Muscle layer of duodenum (tissue), 2 donors: ENCODE measurements around the gene TNFSF9.

Experiments used
- H3K27ac ChIP-seq: one replicate; pipeline ENCODE4 v1.7.0; 2013; ENCODE audit warnings: mild to moderate bottlenecking, low read length
- H3K27me3 ChIP-seq: one replicate; pipeline ENCODE4 v1.7.0; 2013; ENCODE audit warnings: low read depth, mild to moderate bottlenecking, control low read depth, low read length
- H3K36me3 ChIP-seq, 2 donors: one replicate each; pipeline ENCODE4 v1.7.0; 2013; ENCODE audit warnings: low read length in 2 of 2, control low read depth in 1 of 2, mild to moderate bottlenecking in 1 of 2; ENCODE audit not compliant: insufficient read depth in 2 of 2, control insufficient read depth in 1 of 2
- H3K4me1 ChIP-seq, 2 donors: one replicate each; pipeline ENCODE4 v1.7.0; 2013; ENCODE audit warnings: low read length in 2 of 2, mild to moderate bottlenecking in 2 of 2, control low read depth in 1 of 2, moderate library complexity in 1 of 2; ENCODE audit not compliant: insufficient read depth in 2 of 2, control insufficient read depth in 1 of 2
- H3K4me3 ChIP-seq, 2 donors: one replicate each; pipeline ENCODE4 v1.7.0; 2013; ENCODE audit warnings: low read length in 2 of 2, low read depth in 1 of 2, mild to moderate bottlenecking in 1 of 2
- H3K9me3 ChIP-seq, 2 donors: one replicate each; pipeline ENCODE4 v1.7.0; 2013; ENCODE audit warnings: low read length in 2 of 2, control low read depth in 1 of 2, mild to moderate bottlenecking in 1 of 2; ENCODE audit not compliant: control insufficient read depth in 1 of 2
- donor health status: healthy.

Gene TNFSF9

DNA sequence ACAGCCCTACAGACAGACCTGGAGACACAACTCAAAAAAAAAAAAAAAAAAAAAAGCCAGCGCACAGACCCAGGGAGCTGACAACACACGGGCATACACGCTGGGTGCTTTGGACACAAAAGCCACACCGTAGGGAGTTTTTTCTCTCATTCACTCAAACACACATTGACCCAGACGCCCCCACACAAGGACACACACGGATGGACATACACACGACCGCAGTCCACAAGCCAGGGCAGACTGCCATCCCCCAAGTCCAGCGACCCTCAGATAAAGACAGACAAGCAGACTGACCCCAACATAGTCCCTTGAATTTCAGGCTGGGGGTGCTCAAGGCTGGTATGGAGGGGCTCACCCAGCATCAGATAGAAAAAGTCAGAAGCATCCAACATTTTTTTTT, 16.7 kb upstream of the TNFSF9 start:
- H3K9me3 ChIP-seq = no peaks in the 10 kb centered on the region
- no peaks in the 10 kb centered on the region for H3K27me3 ChIP-seq
- H3K27ac ChIP-seq = no peak overlapping the region
- H3K4me1 ChIP-seq = peaks cover 0 to 12% of the 10 kb centered on the region in 2 donors
- no peak overlapping the region for H3K4me3 ChIP-seq
- H3K36me3 ChIP-seq = no peaks in the 10 kb centered on the region

DNA sequence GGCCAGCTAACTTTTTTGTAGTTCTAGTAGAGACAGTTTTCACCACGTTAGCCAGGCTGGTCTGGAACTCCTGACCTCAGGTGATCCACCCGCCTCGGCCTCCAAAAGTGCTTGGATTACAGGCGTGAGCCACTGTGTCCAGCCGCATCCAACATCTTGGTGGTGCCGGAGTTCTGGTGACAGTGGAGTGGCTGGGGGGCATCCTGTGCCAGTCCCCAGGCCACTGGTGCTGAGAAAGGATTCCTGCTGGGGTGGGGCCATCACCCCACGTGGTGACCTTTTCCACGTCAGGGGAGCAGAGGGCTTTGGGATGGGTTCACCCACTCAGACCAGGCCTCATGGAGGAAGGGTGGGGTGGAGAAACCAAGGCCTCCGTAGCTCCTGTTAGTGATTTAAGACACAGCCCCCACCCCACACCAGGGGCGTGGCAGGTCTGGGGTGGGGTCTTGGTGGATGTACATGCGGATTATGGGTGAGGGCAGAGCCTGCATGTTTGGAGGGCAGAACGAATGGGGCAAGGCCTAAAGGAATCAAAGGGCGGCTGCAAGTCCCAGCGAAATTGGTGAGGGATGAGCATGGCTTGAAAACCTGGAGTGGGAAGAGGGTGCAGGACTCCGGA, 15.8 kb upstream of the TNFSF9 start:
- Histone ChIP-seq H3K9me3 (no peaks in the 10 kb centered on the region), H3K27ac (no peak overlapping the region), H3K36me3 (no peaks in the 10 kb centered on the region), H3K27me3 (no peaks in the 10 kb centered on the region), H3K4me1 (peaks cover 0 to 12% of the 10 kb centered on the region in 2 donors), H3K4me3 (no peak overlapping the region)

DNA sequence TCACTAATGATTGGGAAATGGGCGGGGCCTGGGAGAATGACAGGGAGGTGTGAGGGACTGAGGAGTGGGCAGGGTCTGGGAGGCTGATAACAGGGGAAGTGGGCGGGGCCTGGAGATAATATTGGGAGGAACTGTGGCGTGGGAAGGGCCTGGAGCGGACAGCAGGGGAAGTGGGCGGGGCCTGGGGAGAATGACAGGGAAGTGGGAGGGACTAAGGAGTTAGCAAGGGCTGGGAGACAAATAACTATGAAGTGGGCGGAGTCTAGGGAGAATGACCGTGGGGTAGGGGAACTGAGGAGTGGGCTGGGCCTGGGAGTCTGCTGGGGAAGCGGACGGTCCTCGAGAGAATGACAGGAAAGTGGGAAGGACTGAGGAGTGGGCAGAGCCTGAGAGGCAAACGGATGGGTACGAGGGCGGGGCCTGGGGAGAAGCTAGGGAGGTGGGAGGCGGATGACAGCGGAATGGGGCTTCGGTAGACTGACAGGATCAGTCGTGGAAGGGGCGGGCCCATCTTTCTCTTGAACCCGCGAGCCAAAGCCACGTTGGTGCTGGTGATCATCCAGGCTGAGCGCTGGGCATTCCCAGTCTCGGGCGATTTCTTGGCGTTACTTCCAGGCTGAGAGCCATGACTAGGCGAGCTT, 14.7 kb upstream of the TNFSF9 start:
- H3K4me3 ChIP-seq = peak overlapping the region; percentile 73 to 78
- H3K27ac ChIP-seq = no peak overlapping the region
- no peaks in the 10 kb centered on the region for H3K36me3 ChIP-seq
- no peaks in the 10 kb centered on the region for H3K9me3 ChIP-seq
- no peaks in the 10 kb centered on the region for H3K27me3 ChIP-seq
- H3K4me1 ChIP-seq = peaks cover 0 to 12% of the 10 kb centered on the region in 2 donors

DNA sequence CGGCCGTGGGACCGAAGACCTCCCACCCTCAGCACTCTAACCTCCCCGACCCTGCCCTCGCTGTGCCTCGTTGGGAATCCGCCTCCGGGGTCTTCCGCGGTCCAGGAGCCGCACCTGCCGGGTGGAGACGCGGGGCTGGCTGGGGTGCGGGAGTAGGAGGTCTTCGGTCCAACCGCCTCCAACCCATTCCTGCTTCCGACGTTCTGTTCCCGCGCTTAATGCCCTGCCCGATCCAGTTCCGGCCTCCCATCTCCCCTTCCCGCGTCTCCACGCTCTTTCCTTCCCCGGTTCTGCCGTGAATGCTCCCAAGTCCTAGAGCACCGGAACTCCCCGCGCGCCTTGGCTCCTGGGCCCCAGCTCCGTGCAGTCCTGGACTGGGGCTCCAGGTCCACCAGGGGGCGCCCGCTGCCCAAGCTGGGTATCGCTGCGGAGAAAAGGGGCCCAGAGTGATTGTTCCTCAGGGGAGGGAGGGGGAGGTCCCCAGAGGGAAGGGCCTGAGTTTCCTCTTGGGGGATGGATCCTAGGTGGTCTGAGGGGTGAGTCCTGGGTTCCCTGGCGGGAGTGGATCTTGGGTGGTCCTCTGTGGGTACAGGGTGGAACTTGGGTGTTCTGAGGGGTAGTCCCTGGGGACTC, 14.1 kb upstream of the TNFSF9 start:
- H3K27ac ChIP-seq = no peak overlapping the region
- H3K4me3 ChIP-seq = peak overlapping the region; percentile 73 to 78
- peaks cover 0 to 12% of the 10 kb centered on the region in 2 donors for H3K4me1 ChIP-seq
- no peaks in the 10 kb centered on the region for H3K36me3 ChIP-seq
- H3K27me3 ChIP-seq = no peaks in the 10 kb centered on the region
- no peaks in the 10 kb centered on the region for H3K9me3 ChIP-seq

DNA sequence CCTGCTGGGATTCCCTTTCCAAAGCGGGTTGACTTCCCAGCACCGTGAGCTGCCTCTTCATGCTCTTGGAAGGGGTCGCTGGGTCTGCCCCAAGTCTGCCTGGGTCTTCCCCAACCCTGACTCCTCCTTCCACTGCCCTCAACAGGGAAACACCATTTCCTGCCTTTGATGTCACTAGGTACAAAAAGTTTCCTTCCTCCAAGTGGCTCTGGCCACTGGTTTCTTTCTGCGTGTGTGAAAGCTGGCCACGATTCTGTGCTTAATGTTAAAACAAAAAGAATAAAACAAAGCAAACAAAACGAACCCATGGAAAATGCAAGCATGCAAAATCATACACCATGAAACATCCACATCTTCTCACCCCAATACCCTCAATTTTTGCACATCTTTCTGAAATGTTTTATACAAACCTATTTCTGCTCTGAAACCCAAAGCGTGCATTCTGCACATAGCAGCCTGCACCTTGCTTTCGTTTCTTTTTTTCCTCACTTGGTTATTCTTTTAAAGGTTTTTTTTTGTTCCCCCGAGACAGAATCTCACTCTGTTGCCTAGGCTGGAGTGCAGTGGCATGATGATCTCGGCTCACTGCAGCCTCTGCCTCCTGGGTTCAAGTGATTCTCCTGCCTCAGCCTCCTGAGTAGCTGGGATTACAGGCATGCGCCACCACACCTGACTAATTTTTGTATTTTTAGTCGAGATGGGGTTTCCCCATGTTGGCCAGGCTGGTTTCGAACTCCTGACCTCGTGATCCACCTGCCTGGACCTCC, 12.5 kb upstream of the TNFSF9 start:
- Histone ChIP-seq H3K4me3 (no peak overlapping the region), H3K36me3 (no peaks in the 10 kb centered on the region), H3K4me1 (peaks cover 0 to 12% of the 10 kb centered on the region in 2 donors), H3K27me3 (no peaks in the 10 kb centered on the region), H3K27ac (no peak overlapping the region), H3K9me3 (no peaks in the 10 kb centered on the region)

DNA sequence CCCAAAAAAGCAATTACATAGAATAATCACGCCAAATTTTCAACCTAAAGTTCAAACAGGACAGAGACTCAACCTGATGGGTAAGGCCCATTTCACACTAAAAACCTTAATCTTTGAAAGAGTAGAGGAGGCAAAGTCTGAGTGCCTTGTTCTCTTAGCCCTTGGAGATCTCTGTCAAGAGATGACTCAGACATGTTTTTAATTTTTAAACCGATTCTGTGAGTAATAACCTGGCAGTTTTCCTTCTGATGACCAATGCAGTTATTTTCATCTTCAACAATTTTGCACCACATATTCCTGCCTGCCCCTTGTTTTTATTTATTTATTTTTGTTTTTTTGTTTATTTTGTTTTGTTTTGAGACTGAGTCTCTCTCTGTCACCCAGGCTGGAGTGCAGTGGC, 11.5 kb upstream of the TNFSF9 start:
- Histone ChIP-seq H3K4me1 (peaks cover 0 to 12% of the 10 kb centered on the region in 2 donors), H3K27ac (no peak overlapping the region)

DNA sequence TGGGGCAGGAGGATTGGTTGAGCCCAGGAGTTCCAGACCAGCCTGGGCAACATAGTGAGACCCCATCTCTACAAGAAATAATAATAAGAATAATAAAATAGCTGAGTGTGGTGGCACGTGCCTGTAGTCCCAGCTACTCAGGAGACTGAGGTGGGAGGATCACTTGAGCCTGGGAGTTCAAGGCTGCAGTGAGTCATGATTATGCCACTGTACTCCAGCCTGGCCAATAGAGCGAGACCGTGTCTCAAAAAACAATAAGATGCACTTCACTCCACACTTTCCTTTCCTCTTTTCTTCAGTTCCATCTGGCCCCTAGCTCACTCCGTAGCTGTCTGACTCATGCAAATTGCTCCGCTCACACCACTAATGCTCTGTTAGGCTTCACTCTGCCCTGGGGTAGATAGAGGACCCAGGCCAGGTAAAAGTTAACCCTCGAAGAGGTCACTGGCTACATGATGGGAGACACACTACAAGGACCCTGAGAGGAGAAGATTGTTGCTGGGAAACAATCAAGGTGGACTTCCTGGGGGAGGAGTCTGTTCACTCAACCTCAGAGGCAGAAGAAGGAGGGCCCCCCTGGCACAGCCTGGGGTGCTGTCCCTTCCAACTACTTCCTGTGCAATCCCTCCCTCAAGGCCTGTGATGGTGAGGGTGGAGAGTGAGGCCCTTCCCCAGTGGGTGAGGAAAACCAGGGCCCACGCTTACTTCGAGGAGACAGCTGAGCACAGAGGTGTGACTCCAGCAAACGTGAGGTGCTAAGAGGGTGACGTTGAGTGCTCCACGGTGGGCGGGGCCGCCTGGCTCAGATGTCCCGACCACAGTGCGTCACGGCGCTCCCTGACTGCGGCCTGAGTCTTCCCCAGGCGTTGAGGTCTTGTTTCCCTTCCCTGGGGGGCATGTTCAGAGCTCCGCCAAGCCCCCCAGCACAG, 8.8 kb upstream of the TNFSF9 start:
- no peak overlapping the region for H3K4me3 ChIP-seq
- no peaks in the 10 kb centered on the region for H3K27me3 ChIP-seq
- H3K9me3 ChIP-seq = no peaks in the 10 kb centered on the region
- peaks cover 0 to 3% of the 10 kb centered on the region in 2 donors for H3K4me1 ChIP-seq
- H3K36me3 ChIP-seq = no peaks in the 10 kb centered on the region
- H3K27ac ChIP-seq = no peak overlapping the region

More for the DNA sequence above, 11.5 kb upstream of the TNFSF9 start:
- Histone ChIP-seq H3K36me3 (no peaks in the 10 kb centered on the region), H3K4me3 (no peak overlapping the region), H3K9me3 (no peaks in the 10 kb centered on the region), H3K27me3 (no peaks in the 10 kb centered on the region)

DNA sequence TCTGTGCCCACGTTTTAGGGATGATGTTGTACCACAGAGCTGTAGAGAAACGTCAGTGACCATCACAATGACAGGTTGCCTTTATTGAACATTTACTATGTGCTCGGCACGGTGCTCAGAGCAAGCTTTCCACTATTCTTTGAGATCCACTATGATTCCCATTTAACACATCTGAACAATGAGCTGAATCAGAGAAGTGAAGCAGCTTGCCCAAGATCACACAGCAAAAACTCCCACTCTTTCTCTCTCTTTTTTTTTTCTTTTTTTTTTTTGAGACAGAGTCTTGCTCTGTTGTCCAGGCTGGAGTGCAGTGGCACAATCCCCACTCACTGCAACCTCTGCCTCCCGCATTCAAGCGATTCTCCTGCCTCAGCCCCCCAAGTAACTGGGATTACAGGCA, 8.1 kb upstream of the TNFSF9 start:
- Histone ChIP-seq H3K27me3 (no peaks in the 10 kb centered on the region), H3K4me1 (no peaks in the 10 kb centered on the region), H3K9me3 (no peaks in the 10 kb centered on the region), H3K4me3 (no peak overlapping the region), H3K36me3 (no peaks in the 10 kb centered on the region), H3K27ac (no peak overlapping the region)

DNA sequence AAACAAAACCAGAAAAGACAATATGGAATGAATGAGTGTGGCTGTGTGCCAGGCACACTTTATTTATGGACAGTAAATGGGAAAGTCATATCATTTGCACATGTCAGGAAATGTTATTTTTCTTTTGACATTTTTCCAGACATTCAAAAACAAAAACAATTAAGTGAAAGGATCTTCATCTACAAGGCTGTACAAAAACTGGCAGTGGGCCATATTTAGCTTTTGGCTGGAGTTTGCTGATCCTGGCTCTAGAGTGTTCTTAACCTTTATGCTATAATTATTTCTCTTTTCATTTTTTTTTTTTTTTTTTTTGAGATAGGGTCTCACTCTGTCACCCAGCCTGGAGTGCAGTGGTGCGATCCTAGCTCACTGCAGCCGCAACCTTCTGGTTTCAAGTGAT, 6.5 kb upstream of the TNFSF9 start:
- Histone ChIP-seq H3K9me3 (no peaks in the 10 kb centered on the region), H3K27ac (no peak overlapping the region), H3K27me3 (no peaks in the 10 kb centered on the region), H3K4me1 (peaks cover 0 to 12% of the 10 kb centered on the region in 2 donors), H3K4me3 (no peak overlapping the region), H3K36me3 (no peaks in the 10 kb centered on the region)

DNA sequence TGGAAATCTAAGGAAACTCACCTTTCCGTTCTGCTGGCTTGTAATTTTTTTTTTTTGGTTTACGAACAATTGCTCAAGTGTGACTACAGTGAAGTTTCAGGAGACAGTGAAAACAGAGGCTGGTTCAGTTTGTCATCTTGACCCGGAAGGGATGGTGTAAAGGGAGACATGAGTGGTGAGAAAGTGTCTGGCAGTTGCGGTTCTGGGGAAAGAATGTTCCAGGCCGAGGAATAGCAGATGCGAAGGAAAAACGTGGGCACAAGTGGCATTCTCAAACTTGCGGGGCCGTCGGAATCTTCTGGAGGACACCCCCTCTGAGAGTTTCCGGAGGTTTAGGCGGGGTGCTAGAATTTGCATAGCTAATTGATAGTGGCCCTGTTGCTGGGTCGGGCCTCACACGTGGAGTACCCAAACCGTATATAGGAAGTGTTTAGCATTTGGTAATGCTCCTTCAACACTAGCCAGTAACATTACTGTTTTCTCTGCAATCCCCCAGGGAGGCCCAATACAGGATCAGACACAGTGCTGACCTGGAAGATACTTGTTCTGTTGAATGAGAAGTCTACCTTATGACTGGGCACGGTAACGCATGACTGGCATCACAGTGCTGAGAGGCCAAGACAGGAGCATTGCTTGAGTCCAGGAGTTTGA, 2.8 kb upstream of the TNFSF9 start:
- H3K27me3 ChIP-seq = peaks cover 17% of the 10 kb centered on the region
- H3K36me3 ChIP-seq = no peaks in the 10 kb centered on the region
- H3K4me1 ChIP-seq = peaks cover 7 to 32% of the 10 kb centered on the region in 2 donors
- H3K27ac ChIP-seq = no peak overlapping the region
- H3K4me3 ChIP-seq = no peak overlapping the region
- H3K9me3 ChIP-seq = no peaks in the 10 kb centered on the region
